NCI-H2029 treated with DMSO at 0.1 percent for 48 hours (cell line): ENCODE measurements around the gene MRTFA.
"Not testable (repeated sequence)": the region's sequence is repeated elsewhere in the genome, so short reads cannot be mapped to it uniquely, and the experiment has no call there.

ENCODE experiments used
- DNase-seq: peaks from one replicate; lab custom pipeline; 2025; lab: John Stamatoyannopoulos, UW

Gene MRTFA

GRCh38 chr22:40659166-40659565 lies 22.6 kb upstream of the MRTFA start:
- DNase-seq = no peak

DNA sequence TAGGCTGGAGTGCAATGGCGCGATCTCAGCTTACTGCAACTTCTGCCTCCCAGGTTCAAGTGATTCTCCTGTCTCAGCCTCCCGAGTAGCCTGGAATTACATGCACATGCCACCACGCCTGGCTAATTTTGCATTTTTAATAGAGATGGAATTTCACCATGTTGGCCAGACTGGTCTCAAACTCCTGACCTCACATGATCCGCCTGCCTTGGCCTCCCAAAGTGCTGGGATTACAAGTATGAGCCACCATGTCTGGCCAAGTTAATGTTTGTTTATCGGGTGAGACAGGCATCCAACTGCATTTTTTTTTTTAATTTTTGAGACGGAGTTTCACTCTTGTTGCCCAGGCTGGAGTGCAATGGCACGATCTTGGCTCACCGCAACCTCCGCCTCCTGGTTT lies 20.1 kb upstream of the MRTFA start:
- not testable (repeated sequence) for DNase-seq

GRCh38 chr22:40655941-40656340 lies 19.4 kb upstream of the MRTFA start:
- DNase-seq = not testable (repeated sequence)

DNA sequence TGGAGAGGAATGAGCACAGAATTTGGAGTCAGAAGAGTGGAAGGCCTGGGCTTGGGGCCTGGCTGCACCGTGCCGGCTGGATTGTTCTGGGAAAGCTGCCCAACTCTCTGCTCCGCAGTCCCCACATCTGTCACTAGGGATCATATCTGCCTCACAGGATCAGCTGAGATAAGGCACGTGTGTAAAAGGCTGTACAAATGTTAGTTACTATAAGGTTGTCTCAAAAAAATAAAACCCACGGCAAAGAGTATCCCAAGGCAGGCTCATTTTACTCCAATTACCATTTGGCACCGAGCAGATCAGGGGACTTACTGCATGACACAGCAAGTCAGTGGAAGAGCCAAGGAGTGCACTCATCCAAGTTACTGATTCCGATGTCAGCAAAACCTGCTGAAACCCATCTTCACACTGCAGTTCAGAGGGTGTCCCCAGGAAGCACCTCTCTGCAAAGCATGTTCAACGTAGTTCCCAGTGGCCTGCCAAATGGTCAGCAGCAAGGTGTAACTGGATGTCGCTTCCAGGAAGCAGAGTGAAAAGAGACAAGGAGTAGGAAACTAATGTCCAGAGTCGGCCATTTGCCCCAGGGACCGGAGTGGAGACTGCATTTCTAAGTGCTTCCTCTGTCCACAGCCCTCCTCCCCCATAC lies 18.1 kb upstream of the MRTFA start:
- no peak for DNase-seq

DNA sequence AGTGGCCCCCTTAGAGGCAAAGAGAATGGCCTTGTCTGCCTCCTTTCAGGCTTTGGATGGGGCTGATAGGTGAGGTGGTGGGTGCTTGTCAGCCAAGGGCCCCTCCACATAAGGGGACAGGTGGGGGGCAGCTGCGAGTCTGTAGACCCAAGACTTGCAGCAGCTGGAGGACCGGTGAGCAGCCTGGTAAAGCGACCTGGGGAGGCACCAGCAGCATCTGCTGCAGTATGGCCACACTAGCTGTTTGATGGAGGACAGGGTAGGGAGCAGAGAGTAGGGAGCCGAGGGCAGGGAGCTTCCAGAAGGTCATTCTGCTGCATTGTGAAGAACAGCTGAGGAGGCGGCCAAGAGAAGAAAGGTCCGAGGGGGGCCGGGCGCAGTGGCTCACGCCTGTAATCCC lies 16.8 kb upstream of the MRTFA start:
- no peak for DNase-seq

DNA sequence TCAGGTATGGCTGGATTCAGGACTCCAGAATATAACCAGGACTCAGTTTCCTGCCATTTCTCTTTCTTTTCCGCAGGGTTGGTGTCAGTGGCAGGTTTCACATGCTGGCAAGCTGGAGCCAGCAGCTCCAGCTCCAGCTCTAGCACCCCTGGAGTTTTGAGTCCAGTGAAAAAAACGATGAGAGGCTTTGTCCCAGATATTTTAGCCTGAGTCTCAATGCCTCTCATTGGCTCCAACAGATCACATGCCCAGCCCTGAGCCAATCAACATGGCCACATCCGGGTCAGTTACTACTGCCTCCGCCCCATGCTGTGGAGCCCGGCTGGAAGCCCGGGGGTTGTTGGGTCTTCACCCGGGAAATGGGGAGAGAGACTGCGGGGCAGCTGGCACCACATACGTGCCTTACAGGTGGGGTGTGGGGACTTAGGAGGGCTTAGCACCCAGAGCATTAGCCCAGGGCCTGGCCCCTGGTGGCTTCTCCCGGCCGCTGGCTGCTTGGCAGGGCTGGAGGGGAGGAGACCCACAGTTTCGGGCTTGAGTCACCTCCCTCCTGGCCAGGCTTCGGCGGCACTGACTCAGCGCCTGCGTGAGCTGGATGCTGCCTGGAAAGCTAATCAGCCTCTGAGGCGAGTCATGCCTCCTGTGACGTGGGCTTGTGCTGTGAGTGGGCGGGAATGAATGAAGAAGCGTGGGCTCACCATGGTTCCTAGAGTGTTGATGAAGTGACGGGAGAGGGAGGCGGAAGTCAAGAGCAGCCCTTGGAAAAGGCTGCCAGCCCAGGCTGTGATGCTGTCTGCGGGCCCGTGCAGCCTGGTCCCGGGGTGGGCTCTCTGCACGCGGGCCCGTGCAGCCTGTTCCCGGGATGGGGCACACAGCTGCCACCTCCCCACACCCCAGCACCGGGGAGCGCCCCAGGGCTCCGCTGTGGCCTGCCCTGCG lies 15.3 kb upstream of the MRTFA start:
- peak; percentile 75 for DNase-seq

DNA sequence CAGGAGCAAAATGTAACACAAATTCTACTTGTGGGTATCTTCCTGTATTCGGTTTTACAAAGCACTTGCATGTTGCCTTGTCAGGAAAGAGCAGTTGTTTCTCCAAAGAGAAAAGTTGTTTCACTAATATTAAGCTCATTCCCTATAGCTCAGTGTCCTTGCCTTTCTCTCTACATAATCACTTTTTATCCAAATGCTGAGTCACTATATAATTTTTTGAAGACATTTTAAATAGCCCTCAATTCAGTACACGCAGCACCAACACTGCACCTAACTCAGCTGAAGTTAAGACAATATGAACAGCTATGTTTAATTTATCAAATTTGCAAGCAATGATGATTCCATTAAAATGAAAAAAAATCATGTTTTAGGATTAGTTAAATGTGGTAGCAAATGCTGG lies 14.5 kb upstream of the MRTFA start:
- no peak for DNase-seq

DNA sequence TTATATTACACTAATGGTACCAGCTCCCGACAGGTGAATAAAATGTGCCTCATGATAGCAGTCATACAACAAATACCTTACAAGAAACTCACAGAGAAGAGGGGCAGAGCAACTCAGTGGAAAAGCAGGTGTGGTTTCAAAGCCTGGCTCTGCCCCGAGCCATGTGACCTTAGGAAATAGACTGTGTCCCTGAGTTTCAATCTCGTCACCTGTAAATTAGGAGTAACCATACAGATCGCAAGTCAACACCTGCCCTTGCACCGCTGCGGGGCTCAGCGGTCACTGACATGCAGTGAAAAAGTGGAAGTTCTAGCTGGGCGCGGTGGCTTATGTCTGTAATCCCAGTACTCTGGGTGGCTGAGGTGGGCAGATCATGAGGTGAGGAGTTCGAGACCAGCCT lies 11.9 kb upstream of the MRTFA start:
- DNase-seq = no peak

DNA sequence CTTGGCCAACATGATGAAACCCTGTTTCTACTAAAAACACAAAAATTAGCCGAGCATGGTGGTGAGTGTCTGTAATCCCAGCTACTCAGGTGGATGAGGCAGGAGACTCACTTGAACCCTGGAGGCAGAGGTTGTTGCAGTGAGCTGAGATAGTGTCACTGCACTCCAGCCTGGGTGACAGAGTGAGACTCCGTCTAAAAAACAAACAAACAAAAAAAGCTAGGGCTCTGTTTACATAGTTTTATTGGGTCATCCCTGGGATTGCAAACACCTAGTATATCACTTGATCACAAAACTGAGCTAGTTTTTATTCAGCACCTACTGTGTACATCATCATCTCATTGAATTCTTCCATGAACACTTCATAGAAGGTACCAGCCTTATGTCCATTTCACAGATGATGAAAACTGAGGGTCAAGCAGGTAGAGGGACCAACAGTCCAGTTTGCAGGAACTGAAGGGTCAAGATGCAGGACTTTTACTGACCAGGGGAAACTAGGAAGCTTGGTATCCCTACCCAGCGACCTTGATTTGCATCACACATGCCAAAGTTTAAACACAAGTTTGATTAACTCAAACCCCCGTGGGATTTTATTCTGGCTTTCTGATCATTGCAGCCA lies 9.2 kb upstream of the MRTFA start:
- no peak for DNase-seq

GRCh38 chr22:40642316-40642715 lies 5.8 kb upstream of the MRTFA start:
- no peak for DNase-seq

GRCh38 chr22:40641269-40641668 lies 4.8 kb upstream of the MRTFA start:
- DNase-seq = no peak

DNA sequence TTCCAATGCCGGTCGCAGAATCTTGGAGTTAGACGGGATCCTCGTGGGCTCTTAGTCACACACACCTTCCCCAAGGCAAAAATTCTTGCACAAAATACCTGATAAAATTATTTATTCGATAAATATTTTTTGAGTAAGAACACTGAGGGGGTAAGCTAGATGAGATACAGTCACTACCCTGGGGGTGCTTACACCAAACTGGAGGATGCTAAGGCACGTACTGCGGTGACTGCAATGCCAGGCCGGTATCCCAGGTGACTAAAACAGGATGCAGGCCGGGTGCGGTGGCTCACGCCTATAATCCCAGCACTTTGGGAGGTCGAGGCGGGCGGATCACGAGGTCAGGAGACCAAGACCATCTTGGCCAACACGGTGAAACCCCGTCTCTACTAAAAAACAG lies 1.7 kb upstream of the MRTFA start:
- DNase-seq = no peak

GRCh38 chr22:40637183-40638150 lies 948 bp upstream of the MRTFA start:
- DNase-seq = no peak

- no peak for DNase-seq
Measured at GRCh38 chr22:40635940-40636379, 559 bp downstream of the MRTFA start.

DNA sequence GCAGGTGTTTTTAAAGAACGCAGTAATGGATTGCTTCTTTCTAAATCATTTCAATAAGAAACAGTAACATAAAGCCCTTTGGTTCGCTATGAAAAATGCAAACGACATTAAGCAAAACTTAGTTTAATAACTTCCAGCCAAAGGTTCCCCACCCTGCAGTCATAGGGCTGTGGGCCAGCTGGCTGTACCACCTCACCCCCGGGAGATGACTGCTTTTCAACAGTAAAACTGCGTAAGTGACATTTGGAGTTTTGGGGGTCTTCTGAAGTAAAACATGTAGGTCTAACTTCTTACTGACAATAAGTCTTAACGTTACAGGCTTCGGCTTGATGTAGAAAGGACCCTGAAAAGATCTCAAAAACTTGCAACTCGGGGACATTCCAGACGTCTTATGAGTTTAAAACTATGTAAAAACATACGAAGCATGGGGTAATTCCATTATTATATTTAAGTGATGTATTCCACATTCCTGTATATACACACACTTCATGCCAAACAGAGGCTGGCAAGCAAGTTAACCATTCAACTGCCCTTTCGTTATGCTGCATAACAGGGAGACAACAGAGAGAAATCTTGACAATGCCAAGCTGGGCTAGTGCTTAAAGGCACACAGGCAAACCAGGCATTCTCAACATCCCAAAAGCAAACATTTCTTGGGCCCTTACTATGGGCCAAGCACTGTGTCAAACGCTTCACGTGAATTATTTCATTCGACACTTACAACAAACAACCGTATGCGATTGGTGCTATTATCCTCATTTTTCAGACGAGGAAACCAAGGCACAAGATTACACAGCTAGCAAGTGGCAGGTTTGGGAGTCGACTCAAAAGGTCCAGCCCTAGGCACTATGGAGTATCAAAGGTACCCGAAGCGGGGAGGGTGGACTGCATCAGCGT lies 1.2 kb downstream of the MRTFA start:
- DNase-seq = no peak

DNA sequence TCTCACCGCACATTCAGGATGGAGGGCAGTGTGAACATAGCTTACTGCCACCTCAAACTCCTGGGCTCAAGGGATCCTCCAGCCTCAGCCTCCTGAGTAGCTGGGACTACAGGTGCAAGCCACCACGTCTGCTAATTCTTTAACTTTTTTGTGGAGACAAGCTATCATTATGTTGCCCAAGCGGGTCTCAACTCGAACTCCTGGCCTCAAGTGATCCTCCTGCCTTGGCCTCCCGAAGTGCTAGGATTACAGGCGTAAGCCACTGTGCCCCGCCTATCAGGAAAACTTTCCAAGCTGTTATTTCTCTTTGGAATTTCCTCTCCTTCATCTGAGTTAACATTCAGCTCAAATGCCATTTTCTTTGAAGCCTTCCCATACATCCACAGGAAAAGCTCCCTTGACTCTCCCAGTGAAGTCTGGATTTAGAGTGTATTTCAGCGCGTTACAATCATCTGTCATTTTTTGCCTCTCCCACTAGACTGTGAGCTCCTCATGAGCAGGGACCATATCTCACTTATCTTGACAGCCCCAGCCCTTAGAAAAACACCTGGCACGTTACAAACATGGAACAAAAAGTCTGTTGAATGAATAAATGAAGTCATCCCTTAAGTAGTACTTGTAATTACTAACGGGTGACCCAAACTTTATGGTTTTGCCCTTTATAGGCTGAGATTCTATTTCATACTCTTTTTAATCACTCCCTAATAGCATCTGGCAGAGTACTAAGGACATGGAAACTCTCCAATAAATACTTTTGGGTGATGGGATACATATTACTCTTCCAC lies 2.2 kb downstream of the MRTFA start:
- DNase-seq = no peak

DNA sequence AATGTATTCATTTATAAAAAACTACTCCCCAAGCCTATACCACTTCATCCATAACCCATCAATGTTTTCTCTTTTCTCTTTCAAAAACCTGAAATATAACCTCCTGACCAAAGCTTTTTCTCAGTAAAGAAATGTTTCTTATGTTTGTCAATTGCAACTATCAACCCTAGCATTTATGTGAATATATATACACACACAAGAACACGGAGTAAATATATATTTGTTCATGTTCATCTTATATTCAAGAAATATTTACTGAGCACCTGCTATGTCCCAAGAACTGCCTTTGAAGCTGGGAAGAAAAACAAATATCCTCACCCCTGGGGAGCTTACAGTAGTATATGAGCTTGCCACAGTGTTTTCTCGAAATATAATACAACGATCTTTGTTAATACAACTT lies 3.5 kb downstream of the MRTFA start:
- no peak for DNase-seq

DNA sequence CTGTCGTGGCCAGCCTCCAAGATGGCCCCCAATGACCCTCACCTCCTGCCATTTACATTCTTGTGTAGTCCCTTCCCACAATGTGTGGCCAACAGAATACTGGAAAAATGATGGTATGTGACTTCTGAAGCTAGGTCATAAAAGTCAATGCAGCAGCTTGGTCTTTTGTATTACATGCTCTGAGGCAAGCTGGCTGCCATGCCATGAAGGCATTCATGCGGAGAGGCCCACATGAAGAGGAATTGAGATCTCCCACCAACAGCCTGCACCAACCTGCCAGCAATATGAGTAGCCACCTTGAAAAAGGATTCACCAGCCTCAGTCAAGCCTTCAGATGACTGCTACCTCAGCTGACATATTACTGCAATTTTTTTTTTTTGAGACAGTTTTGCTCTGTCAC lies 4.6 kb downstream of the MRTFA start:
- DNase-seq = no peak

DNA sequence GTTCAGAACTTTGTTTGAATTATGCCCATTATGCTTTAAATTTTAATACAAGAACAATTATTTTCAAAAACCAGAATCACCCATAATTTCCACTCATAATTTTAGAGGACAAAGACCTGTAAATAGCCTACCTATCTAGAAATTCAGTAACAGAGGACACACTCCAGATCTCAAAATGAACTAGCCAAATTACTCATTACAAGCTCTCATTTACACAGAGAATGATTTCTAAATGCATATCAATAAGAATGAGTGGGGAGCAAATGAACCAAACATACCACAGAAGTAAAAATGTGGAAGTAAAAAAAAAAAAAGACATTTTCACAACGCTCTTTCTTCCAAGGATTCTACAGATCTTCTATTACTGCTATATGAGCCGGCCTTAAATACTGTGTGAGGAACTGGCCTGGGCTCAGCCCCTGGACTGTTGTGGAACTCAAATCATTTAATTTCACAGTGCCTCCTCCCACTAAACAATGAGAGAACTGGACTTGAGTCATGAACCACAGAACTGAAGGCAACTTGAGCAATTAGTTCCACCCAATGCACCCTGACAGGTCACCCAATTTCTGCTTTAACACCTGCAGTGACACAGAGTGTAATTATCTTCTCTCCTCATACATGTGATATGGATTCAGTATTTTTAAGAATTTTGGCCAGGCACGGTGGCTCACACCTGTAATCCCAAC lies 8.0 kb downstream of the MRTFA start:
- DNase-seq = no peak
